ENCODE data around the gene RPS8. TPM values are rescaled to one million over a fixed set of nuclear protein-coding genes. Genes with fewer than 3 reads are reported as not detected.
"Not testable (repeated sequence)": the region's sequence is repeated elsewhere in the genome, so short reads cannot be mapped to it uniquely, and the experiment has no call there.

Gene RPS8
- total and polyA plus RNA-seq, 2 of the 8 experiments (the other 6 are each of a cell fraction or from before 2014, with no cell fraction given): 2,261 to 2,407 TPM

DNA sequence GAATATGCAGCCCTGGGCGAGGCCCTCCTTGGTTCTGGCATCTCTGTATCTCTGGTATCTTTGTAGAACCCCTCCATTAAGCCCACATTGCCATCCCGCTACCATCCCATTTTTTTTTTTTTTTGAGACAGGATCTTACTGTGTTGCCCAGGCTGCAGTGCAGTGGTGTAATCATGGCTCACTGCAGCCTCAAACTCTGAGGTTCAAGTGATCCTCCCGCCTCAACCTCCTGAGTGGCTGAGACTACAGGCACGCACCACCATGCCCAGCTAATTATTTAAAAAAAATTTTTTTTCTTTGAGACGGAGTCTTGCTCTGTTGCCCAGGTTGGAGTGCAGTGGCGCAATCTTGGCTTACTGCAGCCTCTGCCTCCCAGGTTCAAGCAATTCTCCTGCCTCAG, 49.1 kb downstream of the RPS8 start:
- not testable (repeated sequence) for H3K27ac ChIP-seq (ENCODE audit: low read depth, low read length); H3K27me3 ChIP-seq (replicated peaks in 1 of 4; ENCODE audit: control insufficient read depth in 3 of 4, extremely low read depth in 1 of 4, insufficient read depth in 3 of 4, low read length in 3 of 4); H3K9ac ChIP-seq (replicated peaks in 1 of 4; ENCODE audit: extremely low read depth in 1 of 4, low read depth in 3 of 4, low read length in 3 of 4); H3K4me2 ChIP-seq (ENCODE audit: insufficient read depth in 1 of 2, low read depth in 2 of 2, low read length in 2 of 2); H2BK12ac ChIP-seq (ENCODE audit: low read depth, low read length); DNase-seq (ENCODE audit: low read depth in 1 of 2, low spot score in 2 of 2); H3K9me3 ChIP-seq (ENCODE audit: insufficient read depth in 2 of 2, low read depth in 1 of 2, low read length in 1 of 2); H3K79me2 ChIP-seq (ENCODE audit: control insufficient read depth in 1 of 2, insufficient read depth in 2 of 2, low read length in 2 of 2); FAIRE-seq; H2BK15ac ChIP-seq (ENCODE audit: low read length); H4K5ac ChIP-seq (ENCODE audit: insufficient read length, low read depth, low read length); H4K8ac ChIP-seq (ENCODE audit: extremely low read depth, insufficient read depth, low read length); H2BK20ac ChIP-seq (ENCODE audit: low read length); H2BK120ac ChIP-seq (replicated peaks; ENCODE audit: low read depth, low read length); H3K14ac ChIP-seq (ENCODE audit: insufficient read length); H3K23me2 ChIP-seq (ENCODE audit: low read depth, low read length); H3K4ac ChIP-seq (replicated peaks; ENCODE audit: insufficient read length, low read depth, low read length); H3K4me3 ChIP-seq (ENCODE audit: extremely low read depth in 1 of 4, insufficient read depth in 2 of 4, low read depth in 3 of 4, low read length in 4 of 4); H3K56ac ChIP-seq (replicated peaks; ENCODE audit: insufficient read length, low read depth, low read length); H3K23ac ChIP-seq (ENCODE audit: insufficient read length); H2BK5ac ChIP-seq (ENCODE audit: low read depth, low read length); H4K91ac ChIP-seq (replicated peaks; ENCODE audit: insufficient read length, low read length); H2AK5ac ChIP-seq (ENCODE audit: low read depth, low read length); H4K20me1 ChIP-seq (replicated peaks in 1 of 2; ENCODE audit: control insufficient read depth in 1 of 2, insufficient read depth in 2 of 2, low read length in 2 of 2); H3K79me1 ChIP-seq (ENCODE audit: low read depth, low read length); H2AFZ ChIP-seq (ENCODE audit: low read length); H3K18ac ChIP-seq (ENCODE audit: extremely low read depth, low read length); H3K36me3 ChIP-seq (ENCODE audit: control insufficient read depth in 2 of 4, insufficient read depth in 4 of 4, low read length in 3 of 4)
- H3K4me1 ChIP-seq (replicated peaks in 1 of 4; ENCODE audit: control insufficient read depth in 3 of 4, insufficient read depth in 4 of 4, low read length in 3 of 4): peaks cover under 1 to 14% (median 5%) of the 10 kb centered on the region in 4 experiments
- WGBS, 2 experiments (ENCODE audit: extremely low coverage in 1 of 2, insufficient coverage in 1 of 2, insufficient read length in 1 of 2, insufficient replicate concordance in 2 of 2, low coverage in 1 of 2, low lambda C conversion rate in 2 of 2, missing lambda C conversion rate in 1 of 2): 88% methylated on average over 6 of the region's 6 CpGs; no CpG with 5 or more reads in 1 of the 2 experiments
- POLR2A ChIA-PET (ENCODE audit: partially characterized antibody): interaction anchor here (1.7 to 16.6 kb wide), 7 partner anchors 19 to 102 kb away, joined by 3 to 547 read pairs (median 98); partner anchors contain the start of genes BEST4, BTBD19, DYNLT4 and PLK3
- CTCF ChIA-PET (ENCODE audit: partially characterized antibody): interaction anchor here (2.2 to 3.2 kb wide), 3 partner anchors 10 to 24 kb away, joined by 5 to 14 read pairs (median 7); partner anchors contain the start of gene PLK3
